Suprapubic skin (tissue), 4 donors: Measurements from ENCODE around the gene STIM2. TPM values are rescaled to one million over a fixed set of nuclear protein-coding genes. Genes with fewer than 3 reads are reported as not detected.

Source experiments
- DNase-seq, 2 donors: peaks; one replicate each; pipeline ENCODE4 v3.0.0-alpha.2; 2019; ENCODE audit warnings: low spot score in 2 of 2
- H3K27ac ChIP-seq: fragments of 200-600 bp; sonication (generic); one replicate; pipeline ENCODE4 v1.5.1; 2019
- H3K27me3 ChIP-seq: fragments of 200-600 bp; sonication (generic); one replicate; pipeline ENCODE4 v1.5.1; 2019
- H3K36me3 ChIP-seq: fragments of 200-600 bp; sonication (generic); one replicate; pipeline ENCODE4 v1.5.1; 2019
- H3K4me1 ChIP-seq: fragments of 200-600 bp; sonication (generic); one replicate; pipeline ENCODE4 v1.5.1; 2019
- H3K4me3 ChIP-seq: fragments of 200-600 bp; sonication (generic); one replicate; pipeline ENCODE4 v1.5.1; 2019; ENCODE audit warnings: mild to moderate bottlenecking
- H3K9me3 ChIP-seq: fragments of 200-600 bp; sonication (generic); one replicate; pipeline ENCODE4 v1.5.1; 2019
- CTCF ChIP-seq, 2 donors: fragments of 200-600 bp in 1 of 2; fragments of 450-650 bp in 1 of 2; sonication (generic) in 1 of 2; IDR thresholded peaks; one replicate each; pipeline ENCODE4 v1.5.1; 2016 to 2019; ENCODE audit warnings: antibody characterized with exemption in 2 of 2, mild to moderate bottlenecking in 1 of 2, moderate library complexity in 1 of 2
- EP300 ChIP-seq: sonication (generic); formaldehyde crosslinking; IDR thresholded peaks from one replicate; pipeline ENCODE4 v1.6.1; 2017; ENCODE audit warnings: antibody characterized with exemption
- POLR2A ChIP-seq, 2 donors: fragments of 450-650 bp; IDR thresholded peaks; one replicate each; pipeline ENCODE4 v1.6.1; 2017; ENCODE audit warnings: antibody characterized with exemption in 2 of 2, mild to moderate bottlenecking in 2 of 2, moderate library complexity in 2 of 2
- POLR2AphosphoS5 ChIP-seq, 3 donors: sonication (generic); formaldehyde crosslinking; IDR thresholded peaks; one replicate each; pipeline ENCODE4 v1.6.1; 2017; ENCODE audit warnings: antibody characterized with exemption in 3 of 3
- WGBS: methylation state at CpG from one replicate; pipeline ENCODE4 v1.1.5; 2018; 5-methylcytosine and 5-hydroxymethylcytosine counted together
- total RNA-seq, 4 donors: library from RNA; depleted of rRNA; stranded (reverse); fragments of >200 nt; gene quantifications; one replicate each; pipeline ENCODE4 v1.1.0, GENCODE V29; 2016

STIM2 gene
- total RNA-seq, 4 donors from 2014 or later, result 20.2 to 37.3 (median 27.5) TPM

DNA sequence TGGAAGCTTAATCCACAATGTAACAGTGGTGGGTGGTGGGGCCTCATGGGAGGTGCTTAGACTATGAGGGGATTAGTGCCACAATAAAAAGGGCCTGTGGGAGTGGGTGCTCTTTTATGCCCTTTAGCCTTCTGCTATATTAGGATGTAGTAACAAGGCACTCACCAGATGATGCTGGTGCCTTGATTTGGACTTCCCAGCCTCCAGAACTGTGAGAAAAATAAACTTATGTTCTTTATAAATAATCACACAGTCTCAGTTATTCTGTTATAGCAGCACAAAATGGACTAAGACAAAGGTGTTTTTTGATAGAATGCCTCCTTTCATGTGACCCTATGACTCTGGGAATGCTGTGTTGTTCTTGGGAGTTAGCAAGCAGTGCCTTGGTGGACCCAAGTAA, 89.8 kb downstream of the STIM2 start:
- TF ChIP-seq POLR2AphosphoS5 (IDR thresholded peaks at IDR 0.05) (no peak), CTCF (IDR thresholded peaks at IDR 0.05) (no peak), EP300 (no peak), POLR2A (IDR thresholded peaks at IDR 0.05) (no peak)
- H3K4me1 ChIP-seq, result no peaks in the 10 kb centered on the region
- no peaks in the 10 kb centered on the region for H3K9me3 ChIP-seq
- H3K4me3 ChIP-seq, result no peak overlapping the region
- no peak overlapping the region for H3K27ac ChIP-seq
- H3K27me3 ChIP-seq, result no peaks in the 10 kb centered on the region
- no peaks in the 10 kb centered on the region for H3K36me3 ChIP-seq
- DNase-seq, result no peak

- H3K27ac ChIP-seq, result no peak overlapping the region
- no peaks in the 10 kb centered on the region for H3K27me3 ChIP-seq
- H3K36me3 ChIP-seq, result no peaks in the 10 kb centered on the region
- 96% methylated on average over 2 of the region's 2 CpGs for WGBS
- TF ChIP-seq POLR2A (IDR thresholded peaks at IDR 0.05) (no peak), CTCF (IDR thresholded peaks at IDR 0.05) (no peak), POLR2AphosphoS5 (IDR thresholded peaks at IDR 0.05) (no peak), EP300 (no peak)
- DNase-seq, result no peak
- no peaks in the 10 kb centered on the region for H3K4me1 ChIP-seq
- no peak overlapping the region for H3K4me3 ChIP-seq
- no peaks in the 10 kb centered on the region for H3K9me3 ChIP-seq
These were observed 92.2 kb downstream of the STIM2 start for GRCh38 chr4:26952891-26953290.

DNA sequence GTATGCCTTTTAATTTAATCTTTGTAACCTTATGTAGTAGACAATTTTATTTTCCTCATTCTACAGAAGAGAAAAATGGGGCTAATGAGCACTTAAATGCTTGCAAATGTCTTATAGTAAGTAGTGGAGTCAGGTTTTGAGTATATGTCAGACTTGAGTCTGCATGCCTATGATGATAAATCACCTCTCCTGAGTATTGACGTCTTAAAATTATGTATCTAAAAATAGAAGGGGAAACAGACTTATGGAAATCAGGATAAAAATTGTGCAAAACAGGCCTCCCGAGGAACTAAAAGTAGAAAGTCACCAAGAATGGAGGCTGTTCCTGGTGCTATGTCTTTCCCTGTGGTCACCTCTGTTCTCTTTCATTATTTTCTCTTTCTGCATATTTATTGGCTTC, 92.7 kb downstream of the STIM2 start:
- no peak for DNase-seq
- Histone ChIP-seq H3K4me1 (no peaks in the 10 kb centered on the region), H3K36me3 (no peaks in the 10 kb centered on the region), H3K27me3 (no peaks in the 10 kb centered on the region), H3K9me3 (no peaks in the 10 kb centered on the region), H3K27ac (no peak overlapping the region), H3K4me3 (no peak overlapping the region)
- TF ChIP-seq EP300, result no peak
- TF ChIP-seq POLR2A (IDR thresholded peaks at IDR 0.05), result no peak
- no peak for TF ChIP-seq POLR2AphosphoS5 (IDR thresholded peaks at IDR 0.05)
- no peak for TF ChIP-seq CTCF (IDR thresholded peaks at IDR 0.05)
- 39% methylated on average over 2 of the region's 2 CpGs for WGBS

DNA sequence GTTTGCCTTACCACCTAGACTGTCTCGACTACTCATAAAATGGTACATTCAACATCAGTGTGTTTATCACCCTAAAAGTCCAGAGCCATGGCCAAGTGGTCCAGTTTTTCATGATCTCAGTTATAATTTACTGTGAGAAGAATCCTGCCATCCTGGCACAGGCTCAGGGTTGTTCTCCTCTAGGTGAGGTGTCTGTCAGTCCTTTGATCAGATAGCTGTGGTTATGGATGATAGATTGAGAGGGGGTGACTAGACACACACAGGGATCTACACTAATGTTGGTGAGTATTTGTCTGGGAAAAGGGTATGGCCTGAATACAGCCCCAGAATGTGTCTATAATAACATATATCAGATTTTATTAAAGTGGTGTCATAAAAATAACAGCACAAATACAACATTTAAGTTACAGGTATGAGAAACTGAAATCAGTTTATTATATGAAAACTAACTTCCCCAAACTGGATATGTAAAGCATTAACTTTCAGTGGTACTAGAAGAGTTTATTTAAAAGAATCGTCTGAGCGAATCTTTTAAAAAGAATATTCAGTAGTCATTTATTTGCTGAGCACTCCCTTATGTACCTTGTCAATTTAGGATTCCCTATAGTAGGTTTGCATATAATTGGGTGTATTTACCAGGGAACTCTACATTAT, 93.3 kb downstream of the STIM2 start:
- Histone ChIP-seq H3K9me3 (no peaks in the 10 kb centered on the region), H3K36me3 (peaks cover under 1% of the 10 kb centered on the region), H3K27me3 (no peaks in the 10 kb centered on the region), H3K4me1 (no peaks in the 10 kb centered on the region), H3K27ac (no peak overlapping the region), H3K4me3 (no peak overlapping the region)
- no peak for DNase-seq
- TF ChIP-seq POLR2AphosphoS5 (IDR thresholded peaks at IDR 0.05) (no peak), EP300 (no peak), CTCF (IDR thresholded peaks at IDR 0.05) (no peak), POLR2A (IDR thresholded peaks at IDR 0.05) (no peak)
- WGBS, result 89% methylated on average over 3 of the region's 3 CpGs

- H3K27me3 ChIP-seq, result no peaks in the 10 kb centered on the region
- TF ChIP-seq POLR2A (IDR thresholded peaks at IDR 0.05) (no peak), CTCF (IDR thresholded peaks at IDR 0.05) (no peak), EP300 (no peak), POLR2AphosphoS5 (IDR thresholded peaks at IDR 0.05) (no peak)
- DNase-seq, result no peak
- no peaks in the 10 kb centered on the region for H3K4me1 ChIP-seq
- no peaks in the 10 kb centered on the region for H3K9me3 ChIP-seq
- H3K27ac ChIP-seq, result no peak overlapping the region
- H3K4me3 ChIP-seq, result no peak overlapping the region
- WGBS, result 1% methylated on average over 2 of the region's 2 CpGs
- peaks cover 3% of the 10 kb centered on the region for H3K36me3 ChIP-seq
These were observed 94.6 kb downstream of the STIM2 start for GRCh38 chr4:26955241-26955640.
